ENCODE results near the gene AIF1L. TPM values are rescaled to one million over a fixed set of nuclear protein-coding genes. Genes with fewer than 3 reads are reported as not detected.

The AIF1L gene
- total and polyA plus RNA-seq, 2 of the 4 experiments (the other 2 are of a cell fraction), result 0.18 to 0.19 TPM

GRCh38 chr9:131144201-131144600, 47.9 kb downstream of the AIF1L start:
- no peak for TF ChIP-seq FOS (IDR thresholded peaks at IDR 0.05; ENCODE audit: low read depth, low read length)
- TF ChIP-seq BHLHE40 (IDR thresholded peaks at IDR 0.05; ENCODE audit: low read depth, low read length), result no peak
- TF ChIP-seq RAD21 (IDR thresholded peaks at IDR 0.05; ENCODE audit: low read length), result no peak
- TF ChIP-seq MAZ (IDR thresholded peaks at IDR 0.05; ENCODE audit: borderline replicate concordance, low read depth, low read length), result no peak
- TF ChIP-seq MAFK (IDR thresholded peaks at IDR 0.05; ENCODE audit: low read depth, low read length), result no peak
- no peak for TF ChIP-seq ELK1 (IDR thresholded peaks at IDR 0.05; ENCODE audit: borderline replicate concordance, low read depth, low read length)
- TF ChIP-seq CTCF (conservative IDR thresholded peaks at IDR 0.05; ENCODE audit: low read depth, low read length), result no peak
- no peak for TF ChIP-seq RFX5 (IDR thresholded peaks at IDR 0.05; ENCODE audit: low read depth, low read length)
- no peak for TF ChIP-seq RCOR1 (IDR thresholded peaks at IDR 0.05; ENCODE audit: insufficient replicate concordance, low read length)
- DNase-seq (no peak), ATAC-seq (ENCODE audit: low read depth) (no peak)
- Histone ChIP-seq H3K4me2 (ENCODE audit: low read depth, low read length) (no peak overlapping the region), H3K79me1 (ENCODE audit: low read depth in 1 of 2, low read length in 2 of 2) (no peaks in the 10 kb centered on the region; a peak in 1 of 4 replicates), H3K27ac (ENCODE audit: insufficient read depth, low read length) (no peak overlapping the region), H4K91ac (ENCODE audit: insufficient read depth, low read depth, low read length) (no peak overlapping the region), H3K36me3 (ENCODE audit: control insufficient read depth, insufficient read depth, low read length) (peaks cover 55% of the 10 kb centered on the region), H3K27me3 (ENCODE audit: control insufficient read depth, insufficient read depth, low read length) (no peaks in the 10 kb centered on the region), H2AK5ac (ENCODE audit: low read depth, low read length) (no peak overlapping the region), H3K4me3 (ENCODE audit: insufficient read depth, low read depth, low read length) (no peak overlapping the region), H3K14ac (replicated peaks; ENCODE audit: low read depth, low read length) (no peak overlapping the region), H2BK5ac (ENCODE audit: low read depth, low read length, poor library complexity, severe bottlenecking) (no peak overlapping the region), H3K4me1 (ENCODE audit: control insufficient read depth, insufficient read depth, low read length) (no peaks in the 10 kb centered on the region), H2BK120ac (ENCODE audit: low read depth, low read length) (no peak overlapping the region), H3K23ac (ENCODE audit: low read depth, low read length) (no peak overlapping the region), H4K20me1 (ENCODE audit: insufficient read depth, low read length) (no peaks in the 10 kb centered on the region), H4K5ac (ENCODE audit: low read depth, low read length) (no peak overlapping the region), H2BK15ac (ENCODE audit: low read depth, low read length) (no peak overlapping the region), H3K56ac (ENCODE audit: extremely low read depth, insufficient read depth, low read length) (no peak overlapping the region), H3K4ac (ENCODE audit: low read depth, low read length) (no peak overlapping the region), H2AFZ (replicated peaks; ENCODE audit: low read length, poor library complexity) (no peak overlapping the region), H3K18ac (ENCODE audit: low read depth, low read length) (no peak overlapping the region), H2BK20ac (ENCODE audit: low read depth, low read length) (no peak overlapping the region), H3K9me3 (ENCODE audit: control insufficient read depth, insufficient read depth, low read length) (no peaks in the 10 kb centered on the region), H3K9me1 (ENCODE audit: insufficient read depth, low read length) (no peaks in the 10 kb centered on the region), H4K8ac (ENCODE audit: low read depth in 2 of 2, low read length in 2 of 2) (no peak overlapping the region), H2AK9ac (replicated peaks; ENCODE audit: low read depth, low read length, poor library complexity) (no peak overlapping the region), H3K9ac (ENCODE audit: low read depth, low read length) (no peak overlapping the region)
- in situ Hi-C loops (cut with MboI; ENCODE audit: low sequenced_read_pairs) (loop anchor here (25.0 kb wide), 1 partner anchor 1193 kb away; no protein-coding TSS in a partner anchor), intact Hi-C loops (cut with micrococcal nuclease) (loop anchor here (10.0 kb wide), 1 partner anchor 331 kb away; no protein-coding TSS in a partner anchor), dilution Hi-C loops (cut with HindIII; ENCODE audit: low sequenced_read_pairs, unreplicated experiment) (no loop called here)
- 43% methylated on average over 1 of the region's 3 CpGs; no CpG with 5 or more reads in 1 of the 2 experiments for WGBS, 2 experiments (ENCODE audit: extremely low coverage in 2 of 2, insufficient read length in 1 of 2)
- ChIA-PET POLR2A (ENCODE audit: unreplicated experiment) (no interaction called here), CTCF (no interaction called here)
- no TSS peak for BruUV-seq (replicated peaks)

All from IMR-90 (cell line).